ENCODE measurements around the gene CDC40. TPM values are rescaled to one million over a fixed set of nuclear protein-coding genes. Genes with fewer than 3 reads are reported as not detected.

CDC40 gene
- polyA plus RNA-seq, 1 of the 3 experiments (the other 2 are of a cell fraction), result 7.4 TPM

GRCh38 chr6:110269623-110270022 is 89.4 kb downstream of the CDC40 start (continued):
- TF ChIP-seq GABPA (IDR thresholded peaks at IDR 0.05; ENCODE audit: low read depth), result no peak
- TF ChIP-seq FOXM1 (IDR thresholded peaks at IDR 0.05; ENCODE audit: low read depth), result no peak

GRCh38 chr6:110270165-110270564 is 89.9 kb downstream of the CDC40 start:
- CTCF ChIA-PET, result no interaction called here
- WGBS (ENCODE audit: low lambda C conversion rate), result 74% methylated on average over 4 of the region's 4 CpGs
- TF ChIP-seq TCF12 (IDR thresholded peaks at IDR 0.05) (no peak), CTCF (IDR thresholded peaks at IDR 0.05) (no peak), EZH2phosphoT487 (IDR thresholded peaks at IDR 0.05; ENCODE audit: borderline replicate concordance, low read depth) (no peak), USF1 (IDR thresholded peaks at IDR 0.05; ENCODE audit: borderline replicate concordance, low read depth) (no peak), POLR2AphosphoS5 (IDR thresholded peaks at IDR 0.05; ENCODE audit: low read depth, low read length) (no peak), TAF1 (IDR thresholded peaks at IDR 0.05; ENCODE audit: borderline replicate concordance, low read depth, low read length) (no peak), SIN3A (IDR thresholded peaks at IDR 0.05; ENCODE audit: borderline replicate concordance, low read depth, low read length) (no peak), RAD21 (IDR thresholded peaks at IDR 0.05; ENCODE audit: low read length) (no peak), GABPA (IDR thresholded peaks at IDR 0.05; ENCODE audit: low read depth) (no peak), MAX (IDR thresholded peaks at IDR 0.05; ENCODE audit: low read depth) (no peak), CHD2 (IDR thresholded peaks at IDR 0.05; ENCODE audit: low read length, partially characterized antibody) (no peak), MEF2A (IDR thresholded peaks at IDR 0.05; ENCODE audit: borderline replicate concordance, low read depth) (no peak), JUND (IDR thresholded peaks at IDR 0.05) (no peak), NRF1 (IDR thresholded peaks at IDR 0.05; ENCODE audit: low read depth, low read length) (no peak), MXI1 (IDR thresholded peaks at IDR 0.05; ENCODE audit: low read depth, low read length) (no peak), RCOR1 (IDR thresholded peaks at IDR 0.05; ENCODE audit: low read length) (no peak), PBX3 (IDR thresholded peaks at IDR 0.05) (no peak), ELF1 (IDR thresholded peaks at IDR 0.05) (no peak)

More at GRCh38 chr6:110270165-110270564, 89.9 kb downstream of the CDC40 start:
- H3K9me2 ChIP-seq, result no peaks in the 10 kb centered on the region
- H3K27me3 ChIP-seq (ENCODE audit: insufficient read depth), result no peaks in the 10 kb centered on the region
- POLR2A ChIA-PET, result no interaction called here
- H3K9me3 ChIP-seq, result no peaks in the 10 kb centered on the region
- H3K79me2 ChIP-seq (ENCODE audit: insufficient read depth), result no peaks in the 10 kb centered on the region
- H3K4me3 ChIP-seq (ENCODE audit: low read depth in 2 of 2, low read length in 1 of 2), result no peak overlapping the region
- no peaks in the 10 kb centered on the region for H3K4me1 ChIP-seq (ENCODE audit: control insufficient read depth in 1 of 2, insufficient read depth in 2 of 2, low read depth in 1 of 2, low read length in 1 of 2)
- no peak overlapping the region for H3K27ac ChIP-seq (ENCODE audit: low read depth in 2 of 2, low read length in 1 of 2)
- no peak overlapping the region for H3K4me2 ChIP-seq
- H3F3A ChIP-seq (replicated peaks; ENCODE audit: insufficient read depth), result no peaks in the 10 kb centered on the region
- no peaks in the 10 kb centered on the region for H3K36me3 ChIP-seq (replicated peaks in 1 of 2; ENCODE audit: control insufficient read depth in 1 of 2, insufficient read depth in 2 of 2, low read length in 1 of 2)
- H2AFZ ChIP-seq (ENCODE audit: low read depth), result no peak overlapping the region
- no peak overlapping the region for H3K9ac ChIP-seq
- no peak for DNase-seq
- H4K20me1 ChIP-seq (ENCODE audit: insufficient read depth), result no peaks in the 10 kb centered on the region

Measured in SK-N-SH (cell line).